Motor neuron (in vitro differentiated cells): Measurements from ENCODE around the gene PCED1B. TPM values are rescaled to one million over a fixed set of nuclear protein-coding genes. Genes with fewer than 3 reads are reported as not detected.
A peak's percentile ranks its signal among the peaks of the same experiment; 100 is the strongest.
"Not testable (repeated sequence)": the region's sequence is repeated elsewhere in the genome, so short reads cannot be mapped to it uniquely, and the experiment has no call there.

Experiments used
- ATAC-seq, 8 experiments: fragments of 200-7000 bp; cut with Tn5 transposase; replicated peaks in 6 of 8; 2 replicates each; pipeline ENCODE4 v1.8.0; 2021; ENCODE audit warnings: mild to moderate bottlenecking in 8 of 8, moderate library complexity in 8 of 8
- H3K27ac ChIP-seq, 2 donors: fragments of 250-450 bp; sonication (Bioruptor Pico); 2 replicates each; pipeline ENCODE4 v1.9.0; 2021; ENCODE audit warnings: antibody characterized with exemption in 2 of 2, mild to moderate bottlenecking in 2 of 2, moderate library complexity in 1 of 2
- H3K4me1 ChIP-seq, 2 donors: fragments of 250-450 bp; sonication (Bioruptor Pico); replicated peaks in 1 of 2; 2 replicates each; pipeline ENCODE4 v1.6.1; 2021; ENCODE audit warnings: antibody characterized with exemption in 2 of 2, mild to moderate bottlenecking in 2 of 2, moderate library complexity in 1 of 2
- H3K4me3 ChIP-seq, 5 donors: fragments of 250-450 bp; sonication (Bioruptor Pico); 2 replicates each; pipeline ENCODE4 v1.9.0; 2021; ENCODE audit warnings: antibody characterized with exemption in 5 of 5, mild to moderate bottlenecking in 5 of 5, moderate library complexity in 4 of 5
- WGBS, 10 experiments: fragments of 450-650 bp; shearing (Covaris generic); methylation state at CpG; one replicate each; pipeline ENCODE4 v1.0.0; 2022; 5-methylcytosine and 5-hydroxymethylcytosine counted together
- in situ Hi-C, 9 experiments: fragments of 400-800 bp; cut with MboI; loops; one replicate each; pipeline ENCODE4 v1.15.0; 2021; ENCODE audit warnings: low sequenced_read_pairs in 9 of 9, low pct_unique_long_range_greater_than_20kb in 2 of 9; ENCODE audit not compliant: unreplicated experiment in 9 of 9
- total RNA-seq, 8 experiments: library from RNA; unstranded; fragments of 300-600 nt; gene quantifications; 2 replicates each; pipeline versions ENCODE4 v1.2.3 to v1.2.4, GENCODE V29; 2022

Gene PCED1B
- total RNA-seq, 8 experiments from 2014 or later = 0.05 to 7.5 (median 0.61) TPM

GRCh38 chr12:47100160-47100559 lies 20.7 kb downstream of the PCED1B start:
- WGBS, 10 experiments = 60 to 100% (median 90%) methylated on average over 1 to 2 of the region's 2 CpGs; no CpG with 5 or more reads in 1 of the 10 experiments
- in situ Hi-C loops = no loop called here

GRCh38 chr12:47102406-47102805 lies 23.0 kb downstream of the PCED1B start:
- no peak overlapping the region for H3K4me3 ChIP-seq

More at GRCh38 chr12:47100160-47100559, 20.7 kb downstream of the PCED1B start:
- ATAC-seq = no peak
- Histone ChIP-seq H3K27ac (no peak overlapping the region), H3K4me1 (no peaks in the 10 kb centered on the region), H3K4me3 (no peak overlapping the region)

GRCh38 chr12:47102845-47103651 lies 23.6 kb downstream of the PCED1B start:
- Histone ChIP-seq H3K4me1 (no peaks in the 10 kb centered on the region), H3K27ac (no peak overlapping the region), H3K4me3 (no peak overlapping the region)
- in situ Hi-C loops = no loop called here
- 23 to 99% (median 89%) methylated on average over 3 to 9 of the region's 11 CpGs; no CpG with 5 or more reads in 1 of the 10 experiments for WGBS, 10 experiments
- ATAC-seq = peak in 3 of 8 experiments; percentile 63 to 81 (median 73)

More at GRCh38 chr12:47102406-47102805, 23.0 kb downstream of the PCED1B start:
- H3K27ac ChIP-seq = no peak overlapping the region
- in situ Hi-C loops = no loop called here
- ATAC-seq = no peak
- no peaks in the 10 kb centered on the region for H3K4me1 ChIP-seq
- WGBS, 10 experiments = 91 to 100% (median 98%) methylated on average over 1 to 4 of the region's 4 CpGs; no CpG with 5 or more reads in 2 of the 10 experiments

GRCh38 chr12:47105914-47106674 lies 26.7 kb downstream of the PCED1B start:
- ATAC-seq = no peak
- WGBS, 10 experiments = 86 to 99% (median 94%) methylated on average over 2 to 10 of the region's 10 CpGs
- Histone ChIP-seq H3K4me1 (no peaks in the 10 kb centered on the region), H3K4me3 (no peak overlapping the region), H3K27ac (no peak overlapping the region)
- in situ Hi-C loops = no loop called here

- ATAC-seq = no peak
- WGBS, 10 experiments = 60 to 75% methylated on average over 1 to 2 of the region's 3 CpGs; no CpG with 5 or more reads in 8 of the 10 experiments
- no peaks in the 10 kb centered on the region for H3K4me1 ChIP-seq
- no peak overlapping the region for H3K4me3 ChIP-seq
- no peak overlapping the region for H3K27ac ChIP-seq
- in situ Hi-C loops = no loop called here
Measured at GRCh38 chr12:47107446-47107845, 28.0 kb downstream of the PCED1B start.

GRCh38 chr12:47107926-47108325 lies 28.5 kb downstream of the PCED1B start:
- ATAC-seq = no peak
- H3K27ac ChIP-seq = no peak overlapping the region
- in situ Hi-C loops = no loop called here
- no peaks in the 10 kb centered on the region for H3K4me1 ChIP-seq
- no peak overlapping the region for H3K4me3 ChIP-seq

GRCh38 chr12:47110011-47110541 lies 30.7 kb downstream of the PCED1B start:
- ATAC-seq = no peak
- H3K4me1 ChIP-seq = no peaks in the 10 kb centered on the region
- in situ Hi-C loops = no loop called here
- H3K4me3 ChIP-seq = no peak overlapping the region
- H3K27ac ChIP-seq = no peak overlapping the region
- WGBS, 10 experiments = 48 to 100% (median 78%) methylated on average over 1 to 2 of the region's 2 CpGs; no CpG with 5 or more reads in 1 of the 10 experiments

- no peaks in the 10 kb centered on the region for H3K4me1 ChIP-seq
- ATAC-seq = no peak
- 88 to 100% (median 96%) methylated on average over 1 to 2 of the region's 2 CpGs; no CpG with 5 or more reads in 6 of the 10 experiments for WGBS, 10 experiments
- in situ Hi-C loops = no loop called here
- H3K27ac ChIP-seq = no peak overlapping the region
- H3K4me3 ChIP-seq = no peak overlapping the region
Measured at GRCh38 chr12:47110718-47111391, 31.4 kb downstream of the PCED1B start.

GRCh38 chr12:47111392-47111778 lies 32.0 kb downstream of the PCED1B start:
- in situ Hi-C loops = no loop called here
- no peak overlapping the region for H3K27ac ChIP-seq
- no peaks in the 10 kb centered on the region for H3K4me1 ChIP-seq
- WGBS, 10 experiments = 79 to 100% (median 92%) methylated on average over 2 of the region's 2 CpGs; no CpG with 5 or more reads in 1 of the 10 experiments
- no peak overlapping the region for H3K4me3 ChIP-seq
- ATAC-seq = no peak

GRCh38 chr12:47111854-47112253 lies 32.4 kb downstream of the PCED1B start:
- Histone ChIP-seq H3K27ac (no peak overlapping the region), H3K4me1 (no peaks in the 10 kb centered on the region), H3K4me3 (no peak overlapping the region)
- 60 to 100% (median 78%) methylated on average over 1 to 5 of the region's 6 CpGs; no CpG with 5 or more reads in 3 of the 10 experiments for WGBS, 10 experiments
- in situ Hi-C loops = no loop called here
- ATAC-seq = no peak

GRCh38 chr12:47112679-47113078 lies 33.3 kb downstream of the PCED1B start:
- H3K4me3 ChIP-seq = no peak overlapping the region
- no peak overlapping the region for H3K27ac ChIP-seq
- WGBS, 10 experiments = 75 to 100% (median 85%) methylated on average over 1 to 2 of the region's 2 CpGs; no CpG with 5 or more reads in 3 of the 10 experiments
- in situ Hi-C loops = no loop called here
- ATAC-seq = no peak
- H3K4me1 ChIP-seq = no peaks in the 10 kb centered on the region

GRCh38 chr12:47114481-47114892 lies 35.1 kb downstream of the PCED1B start:
- Histone ChIP-seq H3K4me1 (no peaks in the 10 kb centered on the region), H3K4me3 (no peak overlapping the region), H3K27ac (no peak overlapping the region)
- in situ Hi-C loops = no loop called here
- ATAC-seq = no peak
- WGBS, 10 experiments = 0 to 93% (median 65%) methylated on average over 1 to 5 of the region's 5 CpGs; no CpG with 5 or more reads in 2 of the 10 experiments

- WGBS, 10 experiments = no CpG with 5 or more reads among the region's 3 CpGs
- H3K4me1 ChIP-seq, ATAC-seq, in situ Hi-C loops, H3K27ac ChIP-seq, H3K4me3 ChIP-seq: not testable (repeated sequence)
Measured at GRCh38 chr12:47117305-47117704, 37.9 kb downstream of the PCED1B start.
